Measurements from ENCODE around the gene B4GALT2. TPM values are rescaled to one million over a fixed set of nuclear protein-coding genes. Genes with fewer than 3 reads are reported as not detected.

Gene B4GALT2
- total and polyA plus RNA-seq, 2 donors (not counting 3 experiments of a cell fraction or from before 2014, with no cell fraction given) = 80.0 to 103 TPM

GRCh38 chr1:43933386-43934100 lies 45.5 kb upstream of the B4GALT2 start, which contains the start of gene ARTN:
ARTN (plus strand) TSS chr1:43933801; CDS start chr1:43935657, 1,856 bp downstream.
- POLR2A ChIA-PET = interaction anchor here (1.4 kb wide), 1 partner anchor 170 kb away, joined by 4 read pairs; no protein-coding TSS in a partner anchor
- H3K4me2 ChIP-seq (ENCODE audit: insufficient read depth, low read length) = peak within 1 kb of the TSS; percentile 42
- dilution Hi-C loops (cut with MboI; ENCODE audit: extremely low pct_ligation_motif_present, low sequenced_read_pairs) = loop anchor here (25.0 kb wide), 1 partner anchor 171 kb away; no protein-coding TSS in a partner anchor

DNA sequence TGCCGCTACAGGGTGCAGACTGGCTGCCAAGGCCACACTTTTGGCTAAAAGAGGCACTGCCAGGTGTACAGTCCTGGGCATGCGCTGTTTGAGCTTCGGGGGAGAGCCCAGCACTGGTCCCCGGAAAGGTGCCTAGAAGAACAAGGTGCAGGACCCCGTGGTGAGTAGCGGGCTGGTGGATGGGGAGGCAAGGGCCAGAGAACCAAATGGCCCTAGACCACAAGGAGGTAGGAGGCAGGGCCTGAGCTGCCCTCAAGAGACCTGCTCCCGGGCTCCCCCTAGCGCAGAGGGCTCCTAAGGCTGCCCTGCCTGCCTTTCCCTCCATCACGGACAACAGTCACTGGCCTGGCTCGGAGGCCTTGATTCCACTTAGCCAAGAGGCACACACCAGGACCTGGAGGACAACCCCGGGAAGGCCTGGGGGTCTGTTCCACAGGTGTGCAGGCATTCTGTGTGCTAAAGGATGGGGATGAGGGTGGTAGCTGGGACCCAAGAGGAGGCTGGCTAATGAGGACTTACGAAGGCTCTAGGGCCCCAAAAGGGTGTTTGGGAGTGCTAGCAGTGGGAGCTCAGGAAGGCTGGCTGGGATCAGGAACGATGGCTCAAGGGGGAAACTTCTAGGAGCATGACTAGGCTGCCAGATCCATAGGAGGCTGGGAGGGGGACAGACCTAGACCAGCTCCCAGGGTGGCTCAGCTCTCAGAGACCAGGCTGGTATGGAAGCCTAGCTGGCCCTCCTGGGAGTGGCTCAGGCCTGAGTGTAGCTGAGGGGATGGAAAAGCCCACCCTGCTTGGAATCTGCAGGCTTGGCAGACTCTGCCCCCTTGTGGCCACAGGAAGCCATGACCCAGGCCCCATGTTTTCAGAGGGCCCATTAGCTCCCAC lies 44.7 kb upstream of the B4GALT2 start:
- H3K9ac ChIP-seq (replicated peaks; ENCODE audit: extremely low read depth, insufficient read depth, low read length) = no peak overlapping the region
- H3K27ac ChIP-seq (ENCODE audit: insufficient read depth, low read depth, low read length) = no peak overlapping the region
- dilution Hi-C loops (cut with MboI; ENCODE audit: extremely low pct_ligation_motif_present, low sequenced_read_pairs) (loop anchor here (25.0 kb wide), 1 partner anchor 172 kb away; no protein-coding TSS in a partner anchor), intact Hi-C loops (cut with micrococcal nuclease) (loop anchor here (1.0 to 5.0 kb wide), 5 partner anchors 82 to 405 kb away; partner anchors contain the start of genes KDM4A and ST3GAL3)
- no peaks in the 10 kb centered on the region for H4K20me1 ChIP-seq (replicated peaks; ENCODE audit: control insufficient read depth, extremely low read depth, insufficient read depth, low read length)
- no peaks in the 10 kb centered on the region for H3K36me3 ChIP-seq (ENCODE audit: control insufficient read depth in 2 of 2, extremely low read depth in 1 of 2, insufficient read depth in 2 of 2, low read length in 2 of 2)
- H3K4me1 ChIP-seq (ENCODE audit: control insufficient read depth, extremely low read depth, insufficient read depth, low read length) = peaks cover 5% of the 10 kb centered on the region
- no peak overlapping the region for H3K4me2 ChIP-seq (ENCODE audit: insufficient read depth, low read length)
- no peak overlapping the region for H2AFZ ChIP-seq (ENCODE audit: low read depth, low read length)
- no peaks in the 10 kb centered on the region for H3K79me2 ChIP-seq (ENCODE audit: control insufficient read depth, insufficient read depth, low read length)
- H3K9me3 ChIP-seq (replicated peaks; ENCODE audit: control insufficient read depth, insufficient read depth, low read length) = no peaks in the 10 kb centered on the region
- TF ChIP-seq GATA2 (IDR thresholded peaks at IDR 0.05; ENCODE audit: insufficient read depth, insufficient read length, low read depth, low read length) = no peak
- no peak for TF ChIP-seq MYC (IDR thresholded peaks at IDR 0.05; ENCODE audit: low read depth, low read length)
- TF ChIP-seq CTCF (IDR thresholded peaks at IDR 0.05; ENCODE audit: extremely low read depth in 1 of 2, insufficient read depth in 1 of 2, low read depth in 1 of 2, low read length in 2 of 2) = peak; percentile 63 to 91
- no peaks in the 10 kb centered on the region for H3K9me1 ChIP-seq (replicated peaks; ENCODE audit: control insufficient read depth, extremely low read depth, insufficient read depth, low read length)
- peak; percentile 42 for DNase-seq (ENCODE audit: low read depth, low spot score)
- BruUV-seq (replicated peaks) = no TSS peak
- CTCF ChIA-PET = interaction anchor here (0.7 to 18.1 kb wide), 75 partner anchors 8 to 1021 kb away, joined by 3 to 965 read pairs (median 5); partner anchors contain the start of genes ATP6V0B, DMAP1, IPO13 and KDM4A
- H3K27me3 ChIP-seq (ENCODE audit: control insufficient read depth in 2 of 2, insufficient read depth in 2 of 2, low read length in 2 of 2) = peaks cover 3 to 9% of the 10 kb centered on the region in 2 experiments
- POLR2A ChIA-PET = interaction anchor here (0.8 kb wide), 1 partner anchor 13 kb away, joined by 4 read pairs; the partner anchor contains the start of gene IPO13
- peak; percentile 67 for FAIRE-seq
- no peak overlapping the region for H3K4me3 ChIP-seq (replicated peaks in 1 of 3; ENCODE audit: insufficient read depth in 1 of 3, low read depth in 1 of 3, low read length in 3 of 3)

More at GRCh38 chr1:43933386-43934100, 45.5 kb upstream of the B4GALT2 start, which contains the start of gene ARTN:
- Histone ChIP-seq H3K9ac (replicated peaks; ENCODE audit: extremely low read depth, insufficient read depth, low read length) (no peak within 1 kb of the TSS), H4K20me1 (replicated peaks; ENCODE audit: control insufficient read depth, extremely low read depth, insufficient read depth, low read length) (no peaks in the 10 kb centered on the region), H3K36me3 (ENCODE audit: control insufficient read depth in 2 of 2, extremely low read depth in 1 of 2, insufficient read depth in 2 of 2, low read length in 2 of 2) (no peaks in the 10 kb centered on the region), H3K27ac (ENCODE audit: insufficient read depth, low read depth, low read length) (no peak within 1 kb of the TSS), H3K4me1 (ENCODE audit: control insufficient read depth, extremely low read depth, insufficient read depth, low read length) (peaks cover 5% of the 10 kb centered on the region), H3K79me2 (ENCODE audit: control insufficient read depth, insufficient read depth, low read length) (no peaks in the 10 kb centered on the region), H2AFZ (ENCODE audit: low read depth, low read length) (peak within 1 kb of the TSS; percentile 32), H3K4me3 (replicated peaks in 1 of 3; ENCODE audit: insufficient read depth in 1 of 3, low read depth in 1 of 3, low read length in 3 of 3) (peak within 1 kb of the TSS in 2 of 3 experiments; percentile 5 to 18), H3K27me3 (ENCODE audit: control insufficient read depth in 2 of 2, insufficient read depth in 2 of 2, low read length in 2 of 2) (peaks cover 2 to 9% of the 10 kb centered on the region in 2 experiments), H3K9me1 (replicated peaks; ENCODE audit: control insufficient read depth, extremely low read depth, insufficient read depth, low read length) (no peaks in the 10 kb centered on the region), H3K9me3 (replicated peaks; ENCODE audit: control insufficient read depth, insufficient read depth, low read length) (no peaks in the 10 kb centered on the region)
- TF ChIP-seq FOS (IDR thresholded peaks at IDR 0.05; ENCODE audit: borderline replicate concordance, insufficient read depth, low read length) (no peak), EZH2 (IDR thresholded peaks at IDR 0.05; ENCODE audit: borderline replicate concordance, low read depth, low read length, severe bottlenecking) (peak; percentile 46)
- CTCF ChIA-PET = interaction anchor here (0.8 to 18.1 kb wide), 39 partner anchors 8 to 703 kb away, joined by 3 to 965 read pairs (median 6); partner anchors contain the start of genes ATP6V0B, IPO13 and ST3GAL3
- no TSS peak for BruUV-seq (replicated peaks)
- intact Hi-C loops (cut with micrococcal nuclease) = loop anchor here (1.0 to 5.0 kb wide), 5 partner anchors 81 to 404 kb away; partner anchors contain the start of genes KDM4A and ST3GAL3
- FAIRE-seq = no peak
- no peak for DNase-seq (ENCODE audit: low read depth, low spot score)

All from endothelial cell of umbilical vein (primary cell).